Panc1 (cell line): ENCODE data around the gene SDK2. TPM values are rescaled to one million over a fixed set of nuclear protein-coding genes. Genes with fewer than 3 reads are reported as not detected.

Source experiments
- ATAC-seq: fragments of 200-7000 bp; cut with Tn5 transposase; 2 replicates; pipeline ENCODE4 v1.9.1; 2020; ENCODE audit warnings: mild to moderate bottlenecking, moderate library complexity
- BruUV-seq: library from RNA; stranded (reverse); fragments of 400-500 nt; replicated peaks from 2 replicates; lab custom pipeline; 2021; lab: Mats Ljungman, UMichigan
- CTCF ChIA-PET: fragments of 300-600 bp; sonication (Branson Sonifier 250); formaldehyde crosslinking; loops from one replicate; lab custom pipeline; 2022; ENCODE audit warnings: antibody characterized with exemption; lab: Charles Lee
- POLR2A ChIA-PET: fragments of 300-600 bp; sonication (Branson Sonifier 250); formaldehyde crosslinking; loops from one replicate; lab custom pipeline; 2022; ENCODE audit warnings: antibody characterized with exemption; lab: Charles Lee
- DNase-seq: peaks from one replicate; pipeline ENCODE4 v3.0.0-alpha.2; 2010; ENCODE audit warnings: low read depth, low spot score
- H3K27ac ChIP-seq: 2 replicates; pipeline ENCODE4 v1.5.1; 2011; ENCODE audit warnings: mild to moderate bottlenecking, low read length, inconsistent platforms
- H3K27me3 ChIP-seq: fragments of 200-500 bp; sonication (Bioruptor generic); 2 replicates; pipeline ENCODE4 v1.6.0; 2014; ENCODE audit warnings: low read length, inconsistent platforms; ENCODE audit not compliant: control insufficient read depth, insufficient read depth
- H3K36me3 ChIP-seq: fragments of 200-500 bp; sonication (Bioruptor generic); 2 replicates; pipeline ENCODE4 v1.5.1; 2014; ENCODE audit warnings: inconsistent platforms, mild to moderate bottlenecking, low read length, moderate library complexity; ENCODE audit not compliant: control insufficient read depth, insufficient read depth
- H3K4me1 ChIP-seq: 2 replicates; pipeline ENCODE4 v1.5.1; 2011; ENCODE audit warnings: inconsistent platforms, mild to moderate bottlenecking, low read length, moderate library complexity; ENCODE audit not compliant: control insufficient read depth, insufficient read depth
- H3K4me3 ChIP-seq, 2 experiments: 2 replicates each; pipeline ENCODE4 v1.5.1; 2011 to 2012; ENCODE audit warnings: low read depth in 2 of 2, low read length in 2 of 2, mild to moderate bottlenecking in 2 of 2, inconsistent platforms in 1 of 2, moderate library complexity in 1 of 2
- H3K9me3 ChIP-seq: fragments of 200-500 bp; sonication (Bioruptor generic); 2 replicates; pipeline ENCODE4 v1.5.1; 2014; ENCODE audit warnings: low read depth, mild to moderate bottlenecking, inconsistent platforms, low read length, moderate library complexity; ENCODE audit not compliant: control insufficient read depth, insufficient read depth
- POLR2AphosphoS5 ChIP-seq: IDR thresholded peaks from 2 replicates; pipeline ENCODE4 v1.6.1; 2012; ENCODE audit warnings: mild to moderate bottlenecking, low read depth, low read length, moderate library complexity
- SIN3A ChIP-seq: IDR thresholded peaks from 2 replicates; pipeline ENCODE4 v1.6.1; 2012; ENCODE audit warnings: low read depth, mild to moderate bottlenecking, low read length, moderate library complexity, borderline replicate concordance; ENCODE audit not compliant: insufficient read depth
- TCF7L2 ChIP-seq: IDR thresholded peaks from 2 replicates; pipeline ENCODE4 v1.6.1; 2011; ENCODE audit warnings: mild to moderate bottlenecking, low read depth, low read length, inconsistent platforms
- in situ Hi-C: cut with HindIII; loops from 2 replicates; pipeline ENCODE4 v1.10.0; 2016; ENCODE audit warnings: low sequenced_read_pairs, low pct_unique_long_range_greater_than_20kb
- intact Hi-C: fragments of 100-400 bp; cut with micrococcal nuclease; formaldehyde crosslinking; loops from one replicate; pipeline ENCODE4 v1.10.0; 2022; ENCODE audit not compliant: unreplicated experiment
- total RNA-seq: library from RNA; stranded (reverse); gene quantifications from one replicate; pipeline ENCODE4 v1.2.1, GENCODE V29; 2021; ENCODE audit not compliant: unreplicated experiment
- TF ChIP-seq, protein P1 (sequence below), 2 experiments: IDR thresholded peaks; 2 replicates each; pipeline ENCODE4 v1.6.1; 2011 to 2012; ENCODE audit warnings: low read depth in 2 of 2, control low read depth in 1 of 2, low read length in 1 of 2, mild to moderate bottlenecking in 1 of 2, moderate library complexity in 1 of 2; ENCODE audit not compliant: insufficient read depth in 1 of 2
- TF ChIP-seq, protein P2 (sequence below): fragments of 450-650 bp; IDR thresholded peaks from 2 replicates; pipeline ENCODE4 v1.5.1; 2017; ENCODE audit warnings: mild to moderate bottlenecking

SDK2 gene
- total RNA-seq, 1 experiment from 2014 or later: 0.41 TPM

DNA sequence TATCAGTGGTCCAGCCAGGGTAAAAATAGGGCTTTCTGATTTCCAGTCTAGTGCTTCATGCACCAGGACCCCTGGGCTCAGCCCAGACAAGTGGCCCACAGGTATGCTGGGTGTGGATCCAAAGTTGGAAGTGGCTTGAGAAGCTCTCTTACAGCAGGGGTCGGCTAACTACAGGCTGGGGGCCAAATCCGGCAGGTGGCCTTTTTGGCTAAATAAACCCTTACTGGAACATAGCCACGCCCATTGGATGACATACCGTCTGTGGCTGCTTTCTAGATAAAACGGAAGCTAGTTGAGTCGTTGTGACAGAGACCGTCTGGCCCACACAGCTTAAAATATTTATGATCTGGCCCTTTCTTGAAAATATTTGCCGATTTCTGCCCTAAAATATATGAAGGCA lies 213.4 kb downstream of the SDK2 start:
- Histone ChIP-seq H3K9me3 (no peaks in the 10 kb centered on the region), H3K36me3 (no peaks in the 10 kb centered on the region), H3K4me3 (no peak overlapping the region), H3K27ac (no peak overlapping the region), H3K27me3 (peaks cover 5% of the 10 kb centered on the region), H3K4me1 (no peaks in the 10 kb centered on the region)
- BruUV-seq: no TSS peak
- TF ChIP-seq POLR2AphosphoS5 (no peak), SIN3A (no peak), TCF7L2 (no peak)
- TF ChIP-seq, protein P1, sequence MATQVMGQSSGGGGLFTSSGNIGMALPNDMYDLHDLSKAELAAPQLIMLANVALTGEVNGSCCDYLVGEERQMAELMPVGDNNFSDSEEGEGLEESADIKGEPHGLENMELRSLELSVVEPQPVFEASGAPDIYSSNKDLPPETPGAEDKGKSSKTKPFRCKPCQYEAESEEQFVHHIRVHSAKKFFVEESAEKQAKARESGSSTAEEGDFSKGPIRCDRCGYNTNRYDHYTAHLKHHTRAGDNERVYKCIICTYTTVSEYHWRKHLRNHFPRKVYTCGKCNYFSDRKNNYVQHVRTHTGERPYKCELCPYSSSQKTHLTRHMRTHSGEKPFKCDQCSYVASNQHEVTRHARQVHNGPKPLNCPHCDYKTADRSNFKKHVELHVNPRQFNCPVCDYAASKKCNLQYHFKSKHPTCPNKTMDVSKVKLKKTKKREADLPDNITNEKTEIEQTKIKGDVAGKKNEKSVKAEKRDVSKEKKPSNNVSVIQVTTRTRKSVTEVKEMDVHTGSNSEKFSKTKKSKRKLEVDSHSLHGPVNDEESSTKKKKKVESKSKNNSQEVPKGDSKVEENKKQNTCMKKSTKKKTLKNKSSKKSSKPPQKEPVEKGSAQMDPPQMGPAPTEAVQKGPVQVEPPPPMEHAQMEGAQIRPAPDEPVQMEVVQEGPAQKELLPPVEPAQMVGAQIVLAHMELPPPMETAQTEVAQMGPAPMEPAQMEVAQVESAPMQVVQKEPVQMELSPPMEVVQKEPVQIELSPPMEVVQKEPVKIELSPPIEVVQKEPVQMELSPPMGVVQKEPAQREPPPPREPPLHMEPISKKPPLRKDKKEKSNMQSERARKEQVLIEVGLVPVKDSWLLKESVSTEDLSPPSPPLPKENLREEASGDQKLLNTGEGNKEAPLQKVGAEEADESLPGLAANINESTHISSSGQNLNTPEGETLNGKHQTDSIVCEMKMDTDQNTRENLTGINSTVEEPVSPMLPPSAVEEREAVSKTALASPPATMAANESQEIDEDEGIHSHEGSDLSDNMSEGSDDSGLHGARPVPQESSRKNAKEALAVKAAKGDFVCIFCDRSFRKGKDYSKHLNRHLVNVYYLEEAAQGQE (IDR thresholded peaks at IDR 0.05; ENCODE audit: insufficient read depth in 1 of 2, low read depth in 2 of 2, low read length in 1 of 2): no peak
- TF ChIP-seq, protein P2, sequence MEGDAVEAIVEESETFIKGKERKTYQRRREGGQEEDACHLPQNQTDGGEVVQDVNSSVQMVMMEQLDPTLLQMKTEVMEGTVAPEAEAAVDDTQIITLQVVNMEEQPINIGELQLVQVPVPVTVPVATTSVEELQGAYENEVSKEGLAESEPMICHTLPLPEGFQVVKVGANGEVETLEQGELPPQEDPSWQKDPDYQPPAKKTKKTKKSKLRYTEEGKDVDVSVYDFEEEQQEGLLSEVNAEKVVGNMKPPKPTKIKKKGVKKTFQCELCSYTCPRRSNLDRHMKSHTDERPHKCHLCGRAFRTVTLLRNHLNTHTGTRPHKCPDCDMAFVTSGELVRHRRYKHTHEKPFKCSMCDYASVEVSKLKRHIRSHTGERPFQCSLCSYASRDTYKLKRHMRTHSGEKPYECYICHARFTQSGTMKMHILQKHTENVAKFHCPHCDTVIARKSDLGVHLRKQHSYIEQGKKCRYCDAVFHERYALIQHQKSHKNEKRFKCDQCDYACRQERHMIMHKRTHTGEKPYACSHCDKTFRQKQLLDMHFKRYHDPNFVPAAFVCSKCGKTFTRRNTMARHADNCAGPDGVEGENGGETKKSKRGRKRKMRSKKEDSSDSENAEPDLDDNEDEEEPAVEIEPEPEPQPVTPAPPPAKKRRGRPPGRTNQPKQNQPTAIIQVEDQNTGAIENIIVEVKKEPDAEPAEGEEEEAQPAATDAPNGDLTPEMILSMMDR: no peak
- ChIA-PET POLR2A (interaction anchor here (0.5 kb wide), 1 partner anchor 10 kb away, joined by 9 read pairs; no protein-coding TSS in a partner anchor), CTCF (interaction anchor here (0.5 to 1.0 kb wide), 2 partner anchors 213 to 746 kb away, joined by 3 to 10 read pairs; partner anchors contain the start of gene SDK2)
- intact Hi-C loops: no loop called here
- ATAC-seq (no peak), DNase-seq (no peak)
- in situ Hi-C loops: no loop called here

DNA sequence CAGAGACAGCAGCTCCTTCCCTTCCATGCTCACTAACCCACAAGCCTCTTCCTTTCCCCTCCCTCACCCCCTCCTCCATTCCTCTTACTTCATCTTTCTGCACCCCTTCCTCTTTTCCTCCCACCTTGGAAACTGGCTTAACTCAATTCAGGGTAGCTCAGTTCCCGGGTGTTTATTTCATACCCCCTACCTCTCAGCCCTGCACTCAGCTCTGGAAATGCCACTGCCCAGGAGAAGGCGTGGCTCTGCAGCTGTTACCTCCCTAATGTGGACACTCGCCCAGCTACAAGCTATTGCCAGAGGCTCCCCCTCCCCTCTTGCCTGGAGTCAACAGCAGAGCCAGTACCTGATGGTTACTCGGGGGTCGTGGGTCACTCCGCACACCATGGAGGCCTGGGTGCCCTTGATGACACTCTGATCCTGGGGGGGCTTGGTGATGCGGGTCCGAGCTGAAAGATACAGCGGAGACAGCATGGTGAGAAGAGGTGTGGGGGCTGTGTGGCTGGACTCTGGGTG lies 214.0 kb downstream of the SDK2 start:
- BruUV-seq: no TSS peak
- no peaks in the 10 kb centered on the region for H3K36me3 ChIP-seq
- no peaks in the 10 kb centered on the region for H3K4me1 ChIP-seq
- DNase-seq: no peak
- intact Hi-C loops (no loop called here), in situ Hi-C loops (no loop called here)
- TF ChIP-seq, protein P2: no peak
- TF ChIP-seq POLR2AphosphoS5: no peak
- H3K4me3 ChIP-seq: no peak overlapping the region
- ChIA-PET POLR2A (no interaction called here), CTCF (interaction anchor here (0.6 to 1.6 kb wide), 5 partner anchors 141 to 1502 kb away, joined by 3 to 7 read pairs (median 3); partner anchors contain the start of gene SDK2)
- H3K27ac ChIP-seq: no peak overlapping the region
- no peaks in the 10 kb centered on the region for H3K9me3 ChIP-seq
- ATAC-seq: no peak
- peaks cover 5% of the 10 kb centered on the region for H3K27me3 ChIP-seq
